Progenitor cell of endocrine pancreas (in vitro differentiated cells): ENCODE data around the gene ADAMTSL5. TPM values are rescaled to one million over a fixed set of nuclear protein-coding genes. Genes with fewer than 3 reads are reported as not detected.

ENCODE experiments used
- DNase-seq: peaks from one replicate; pipeline ENCODE4 v3.0.0; 2021; ENCODE audit warnings: low spot score; ENCODE audit not compliant: unreplicated experiment
- H3K27ac Mint-ChIP-seq: 2 replicates; pipeline ENCODE4 v1.8.0; 2021; ENCODE audit warnings: mild to moderate bottlenecking, moderate library complexity, mixed read lengths
- H3K27me3 Mint-ChIP-seq: 2 replicates; pipeline ENCODE4 v1.8.0; 2021; ENCODE audit warnings: mixed read lengths
- H3K36me3 Mint-ChIP-seq: 2 replicates; pipeline ENCODE4 v1.8.0; 2022; ENCODE audit warnings: mixed read lengths; ENCODE audit not compliant: insufficient read depth
- H3K4me1 Mint-ChIP-seq: 2 replicates; pipeline ENCODE4 v1.8.0; 2021; ENCODE audit warnings: low read depth, mixed read lengths
- H3K4me3 Mint-ChIP-seq: 2 replicates; pipeline ENCODE4 v1.8.0; 2021; ENCODE audit warnings: low read depth, mild to moderate bottlenecking, moderate library complexity, mixed read lengths
- H3K9me3 Mint-ChIP-seq: 2 replicates; pipeline ENCODE4 v1.8.0; 2021; ENCODE audit warnings: low read depth, mixed read lengths
- CTCF ChIP-seq: fragments of 200-600 bp; sonication (generic); IDR thresholded peaks from one replicate; pipeline ENCODE4 v1.5.0; 2021; ENCODE audit warnings: antibody characterized with exemption, mild to moderate bottlenecking; ENCODE audit not compliant: unreplicated experiment
- total RNA-seq: library from RNA; stranded (reverse); gene quantifications from 2 replicates; pipeline ENCODE4 v1.2.1, GENCODE V29; 2021

ADAMTSL5 gene
- total RNA-seq, 1 donor from 2014 or later, result 2.3 TPM

GRCh38 chr19:1527650-1528309, 15.0 kb upstream of the ADAMTSL5 start:
- Mint-ChIP-seq H3K4me3 (no peak overlapping the region), H3K36me3 (no peaks in the 10 kb centered on the region), H3K27ac (no peak overlapping the region), H3K4me1 (peaks cover 4% of the 10 kb centered on the region), H3K27me3 (peaks cover 48% of the 10 kb centered on the region), H3K9me3 (no peaks in the 10 kb centered on the region)
- DNase-seq, result no peak
- TF ChIP-seq CTCF, result no peak

GRCh38 chr19:1526979-1527649, 14.3 kb upstream of the ADAMTSL5 start:
- peaks cover 4% of the 10 kb centered on the region for H3K4me1 Mint-ChIP-seq
- no peak for DNase-seq
- H3K27ac Mint-ChIP-seq, result no peak overlapping the region
- no peaks in the 10 kb centered on the region for H3K36me3 Mint-ChIP-seq
- no peak for TF ChIP-seq CTCF
- H3K9me3 Mint-ChIP-seq, result no peaks in the 10 kb centered on the region
- peaks cover 52% of the 10 kb centered on the region for H3K27me3 Mint-ChIP-seq
- H3K4me3 Mint-ChIP-seq, result no peak overlapping the region

- no peak overlapping the region for H3K27ac Mint-ChIP-seq
- no peak for TF ChIP-seq CTCF
- H3K27me3 Mint-ChIP-seq, result peaks cover 57% of the 10 kb centered on the region
- no peaks in the 10 kb centered on the region for H3K9me3 Mint-ChIP-seq
- H3K4me1 Mint-ChIP-seq, result peaks cover 4% of the 10 kb centered on the region
- no peak for DNase-seq
- H3K36me3 Mint-ChIP-seq, result no peaks in the 10 kb centered on the region
- H3K4me3 Mint-ChIP-seq, result no peak overlapping the region
Observed at GRCh38 chr19:1526066-1526778, 13.4 kb upstream of the ADAMTSL5 start.

GRCh38 chr19:1525343-1525742, 12.5 kb upstream of the ADAMTSL5 start:
- no peak for DNase-seq
- Mint-ChIP-seq H3K27me3 (peaks cover 57% of the 10 kb centered on the region), H3K4me1 (peaks cover 4% of the 10 kb centered on the region), H3K36me3 (no peaks in the 10 kb centered on the region), H3K9me3 (no peaks in the 10 kb centered on the region), H3K4me3 (no peak overlapping the region), H3K27ac (no peak overlapping the region)
- no peak for TF ChIP-seq CTCF

GRCh38 chr19:1524972-1525325, 12.1 kb upstream of the ADAMTSL5 start:
- TF ChIP-seq CTCF, result no peak
- Mint-ChIP-seq H3K4me3 (peak overlapping the region; percentile 40), H3K4me1 (peaks cover 4% of the 10 kb centered on the region), H3K27me3 (peaks cover 53% of the 10 kb centered on the region), H3K36me3 (no peaks in the 10 kb centered on the region), H3K27ac (no peak overlapping the region), H3K9me3 (no peaks in the 10 kb centered on the region)
- DNase-seq, result no peak
